Ramos (cell line): ENCODE data around the gene AIFM3.

Experiments
- in situ Hi-C: fragments of 300-500 bp; cut with MboI; formaldehyde crosslinking; loops from one replicate; pipeline ENCODE4 v1.14.3; 2022; ENCODE audit warnings: low sequenced_read_pairs; ENCODE audit not compliant: unreplicated experiment

The AIFM3 gene

GRCh38 chr22:20973634-20974286, 6.7 kb downstream of the AIFM3 start:
- in situ Hi-C loops: no loop called here

GRCh38 chr22:20974336-20974955, 7.4 kb downstream of the AIFM3 start:
- in situ Hi-C loops: no loop called here

DNA sequence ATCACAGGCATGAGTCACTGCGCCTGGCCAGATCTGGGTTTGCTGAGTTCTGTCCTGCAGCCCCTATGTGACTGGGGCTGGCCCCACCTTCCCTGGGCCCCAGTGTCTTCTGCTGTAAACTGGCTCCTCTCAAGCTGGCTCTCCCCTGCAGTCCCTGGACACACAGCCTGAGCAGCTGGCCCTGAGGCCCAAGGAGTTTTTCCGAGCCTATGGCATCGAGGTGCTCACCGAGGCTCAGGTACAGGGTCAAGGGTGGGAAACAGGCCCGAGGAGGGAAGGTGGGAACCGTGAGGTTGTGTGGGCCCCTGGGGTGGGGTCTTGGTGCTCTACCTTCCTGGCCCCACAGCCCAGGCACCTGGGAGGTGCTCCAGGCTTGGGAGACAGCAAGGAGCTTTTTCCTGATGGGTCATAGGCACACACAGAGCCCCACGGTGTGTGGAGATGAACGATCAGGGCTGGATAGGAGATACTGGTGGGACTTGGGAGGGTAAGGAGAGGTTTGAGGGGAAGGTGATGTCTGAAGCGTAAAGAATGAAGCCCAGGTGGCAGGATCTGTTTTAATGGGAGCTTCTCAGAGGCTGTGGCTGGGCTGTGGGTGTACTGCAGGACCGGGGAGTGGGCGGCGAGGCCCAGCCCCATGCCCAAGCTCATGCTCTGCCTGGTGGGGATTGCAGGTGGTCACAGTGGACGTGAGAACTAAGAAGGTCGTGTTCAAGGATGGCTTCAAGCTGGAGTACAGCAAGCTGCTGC, 8.7 kb downstream of the AIFM3 start:
- in situ Hi-C loops: no loop called here

DNA sequence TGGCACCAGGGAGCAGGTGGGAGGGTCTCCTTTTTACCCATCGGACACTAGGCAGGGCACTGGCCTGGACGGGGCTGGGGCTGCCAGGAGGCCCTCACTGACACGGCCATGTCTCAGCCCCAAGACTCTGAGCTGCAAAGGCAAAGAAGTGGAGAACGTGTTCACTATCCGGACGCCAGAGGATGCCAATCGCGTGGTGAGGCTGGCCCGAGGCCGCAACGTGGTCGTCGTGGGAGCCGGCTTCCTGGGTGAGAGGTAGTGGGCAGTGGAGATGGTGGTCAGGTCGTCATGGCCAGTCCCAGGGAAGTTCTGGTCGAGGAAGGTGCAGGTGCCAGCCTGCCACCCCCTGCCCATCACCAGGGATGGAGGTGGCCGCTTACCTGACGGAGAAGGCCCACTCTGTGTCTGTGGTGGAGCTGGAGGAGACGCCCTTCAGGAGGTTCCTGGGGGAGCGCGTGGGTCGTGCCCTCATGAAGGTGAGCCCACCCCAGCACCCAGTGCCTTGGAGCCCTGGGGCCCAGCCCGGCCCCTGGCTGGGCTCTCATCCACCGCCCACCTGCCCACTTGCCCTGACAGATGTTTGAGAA, 9.3 kb downstream of the AIFM3 start:
- in situ Hi-C loops: no loop called here

GRCh38 chr22:20977019-20977418, 10.0 kb downstream of the AIFM3 start:
- in situ Hi-C loops: no loop called here

DNA sequence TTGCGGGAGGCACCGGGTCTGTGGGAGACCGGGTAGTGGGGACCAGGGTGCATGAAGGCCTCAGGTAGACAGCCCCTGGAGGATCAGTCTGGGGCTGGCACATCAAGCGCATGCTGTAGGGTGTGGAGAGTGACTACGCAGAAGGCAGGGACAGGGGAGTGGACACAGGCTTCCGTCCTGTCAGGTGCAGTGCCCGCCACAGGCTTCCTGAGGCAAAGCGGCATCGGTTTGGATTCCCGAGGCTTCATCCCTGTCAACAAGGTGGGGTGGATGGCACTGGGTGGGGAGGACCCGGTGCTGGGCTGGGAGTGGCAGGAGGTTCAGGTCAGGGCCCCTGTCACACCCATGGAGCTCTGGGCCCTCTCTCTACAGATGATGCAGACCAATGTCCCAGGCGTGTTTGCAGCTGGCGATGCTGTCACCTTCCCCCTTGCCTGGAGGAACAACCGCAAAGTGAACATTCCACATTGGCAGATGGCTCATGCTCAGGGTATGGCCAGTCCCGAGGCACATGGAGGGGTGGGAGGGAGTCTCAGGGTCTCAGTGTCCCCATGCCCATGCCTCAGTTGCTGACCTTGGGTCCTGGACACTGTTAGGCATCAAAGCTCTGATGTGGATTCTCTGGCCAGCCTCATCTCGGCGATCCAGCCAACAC, 10.6 kb downstream of the AIFM3 start:
- in situ Hi-C loops: no loop called here

GRCh38 chr22:20978419-20978818, 11.4 kb downstream of the AIFM3 start:
- in situ Hi-C loops: no loop called here

DNA sequence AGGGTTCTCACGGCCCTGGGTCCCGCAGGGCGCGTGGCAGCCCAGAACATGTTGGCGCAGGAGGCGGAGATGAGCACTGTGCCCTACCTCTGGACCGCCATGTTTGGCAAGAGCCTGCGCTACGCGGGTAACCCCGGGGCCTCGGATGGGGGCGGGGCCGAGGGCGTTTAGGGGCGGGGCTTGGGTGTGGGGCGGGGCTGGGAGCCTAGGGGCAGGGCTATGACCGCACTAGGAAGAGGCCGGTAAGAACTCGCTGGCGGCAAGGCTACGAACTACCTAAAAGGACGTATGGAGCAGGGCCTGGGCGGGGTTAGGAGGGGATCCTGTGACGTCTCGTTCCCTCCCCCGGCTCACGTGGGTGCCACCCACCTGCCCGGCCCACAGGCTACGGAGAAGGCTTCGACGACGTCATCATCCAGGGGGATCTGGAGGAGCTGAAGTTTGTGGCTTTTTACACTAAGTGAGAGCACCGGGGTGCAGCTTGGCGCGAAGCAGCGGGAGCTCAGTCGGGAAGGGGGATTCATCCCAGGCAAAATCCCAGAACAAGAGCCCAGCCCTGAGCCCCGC, 12.3 kb downstream of the AIFM3 start:
- in situ Hi-C loops: no loop called here

GRCh38 chr22:20979940-20980453, 12.9 kb downstream of the AIFM3 start:
- in situ Hi-C loops: no loop called here

DNA sequence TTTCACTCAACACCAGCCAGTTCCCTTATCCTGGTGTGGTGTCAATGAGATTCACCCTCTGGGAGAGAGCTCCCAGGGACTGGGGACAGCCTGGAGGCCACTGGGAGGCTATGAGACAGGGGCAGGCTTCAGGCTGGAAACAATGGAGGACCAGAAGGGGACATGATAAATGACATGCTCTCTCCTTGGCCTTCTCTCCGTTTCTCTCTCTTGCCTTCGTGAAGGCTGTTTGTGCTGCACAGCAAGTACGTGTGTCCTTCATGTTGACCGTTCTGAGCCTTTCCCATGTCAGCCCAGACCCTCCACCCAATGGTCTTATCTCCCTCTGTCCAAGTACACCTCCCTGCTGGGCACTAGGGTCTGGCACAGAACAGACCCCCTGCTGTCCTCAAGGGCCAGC, 13.5 kb downstream of the AIFM3 start:
- in situ Hi-C loops: no loop called here

DNA sequence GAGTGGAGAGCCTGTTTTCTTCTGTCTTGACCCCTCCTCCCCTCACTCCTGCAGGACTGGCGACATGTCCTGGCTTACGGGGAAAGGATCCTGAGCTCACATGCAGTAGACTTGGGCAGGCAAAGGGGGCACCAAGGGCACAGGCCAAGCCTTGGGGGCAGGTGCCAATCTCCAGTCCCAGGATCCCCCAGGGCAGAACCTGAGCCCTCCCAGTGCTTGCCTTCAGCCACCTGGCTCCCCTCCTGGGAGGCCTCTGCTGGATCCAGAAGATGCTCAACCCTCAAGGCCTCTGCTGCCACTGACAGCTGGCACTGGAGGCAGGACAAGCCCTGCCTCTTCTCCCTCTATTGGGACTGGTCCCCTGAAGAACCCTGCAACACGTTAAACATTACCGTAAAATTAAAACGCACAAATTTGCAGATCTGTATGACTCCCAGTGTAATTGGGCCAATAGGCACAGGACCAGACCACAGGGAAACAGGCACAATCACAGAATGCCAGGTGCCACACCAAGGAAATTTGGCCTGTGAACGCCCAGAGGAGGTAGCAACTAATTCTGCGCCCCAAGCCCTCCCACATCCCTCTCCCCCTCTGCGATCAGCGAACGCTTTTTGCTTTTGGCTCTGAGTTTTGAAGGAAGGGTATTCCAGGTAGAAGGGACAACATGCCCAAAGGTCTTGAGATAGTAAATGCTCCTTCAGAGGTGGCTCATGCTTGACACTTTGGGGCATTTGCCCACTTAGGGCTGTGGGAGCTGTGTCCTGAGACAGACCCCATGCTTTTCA, 14.1 kb downstream of the AIFM3 start:
- in situ Hi-C loops: no loop called here

DNA sequence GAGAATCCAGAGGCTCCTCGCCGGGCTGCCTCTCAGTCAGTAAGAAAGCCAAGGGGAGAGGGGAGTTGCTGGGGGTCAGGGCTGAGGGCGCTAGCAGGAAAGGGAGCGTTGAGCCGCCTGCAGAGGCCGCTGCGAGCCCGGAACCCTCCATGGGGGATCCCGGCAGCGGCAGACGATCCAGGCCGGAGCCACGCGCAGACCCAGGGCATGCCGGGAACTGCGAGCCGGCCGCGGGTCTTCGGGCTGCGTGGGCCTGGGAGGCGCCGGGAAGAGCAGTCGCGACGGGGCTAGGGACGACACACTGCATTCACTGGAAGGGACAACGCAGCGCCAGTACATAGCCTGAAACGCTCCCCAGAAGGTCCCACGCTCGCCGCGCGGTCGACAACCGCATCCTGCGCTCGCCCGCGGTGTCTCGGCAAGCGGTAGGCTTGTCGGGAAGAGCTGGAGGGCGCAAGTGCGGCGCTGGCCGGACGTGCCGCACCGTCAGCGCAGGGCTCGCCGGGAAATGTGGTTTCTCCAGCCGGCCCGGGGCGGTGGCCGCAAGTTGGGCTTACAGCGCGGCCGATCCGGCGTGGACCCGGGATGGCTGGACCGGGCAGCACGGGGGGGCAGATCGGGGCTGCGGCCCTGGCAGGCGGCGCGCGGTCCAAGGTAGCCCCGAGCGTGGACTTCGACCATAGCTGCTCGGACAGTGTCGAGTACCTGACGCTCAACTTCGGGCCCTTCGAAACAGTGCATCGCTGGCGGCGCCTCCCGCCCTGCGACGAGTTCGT, 14.9 kb downstream of the AIFM3 start, which contains the start of gene LZTR1:
Gene LZTR1, plus strand, starts transcription at position 511 of the 776 bp plus-strand sequence. Its CDS starts 75 bp downstream, at position 586.
- in situ Hi-C loops: no loop called here

GRCh38 chr22:20982563-20982882, 15.5 kb downstream of the AIFM3 start:
- in situ Hi-C loops: no loop called here

GRCh38 chr22:20983081-20983771, 16.2 kb downstream of the AIFM3 start:
- in situ Hi-C loops: no loop called here

DNA sequence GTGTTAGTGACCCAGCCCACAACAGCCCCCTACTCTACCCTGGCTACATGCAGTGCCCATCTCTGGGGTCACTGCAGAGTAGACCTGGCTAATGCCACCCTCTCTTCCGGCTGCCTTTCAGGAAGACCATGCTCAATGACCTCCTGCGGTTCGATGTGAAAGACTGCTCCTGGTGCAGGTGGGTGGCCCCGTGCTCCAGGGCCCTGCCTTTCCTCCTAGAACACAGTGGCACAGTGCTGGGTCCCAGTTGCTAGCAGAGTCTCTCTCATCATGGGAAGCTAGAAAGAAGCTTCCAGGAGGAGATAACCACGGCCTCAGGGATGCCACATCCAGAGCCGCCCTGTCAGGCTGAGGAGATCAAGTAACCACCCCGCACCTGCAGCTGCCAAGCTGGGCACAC, 18.7 kb downstream of the AIFM3 start:
- in situ Hi-C loops: no loop called here

GRCh38 chr22:20986365-20986764, 19.3 kb downstream of the AIFM3 start:
- in situ Hi-C loops: no loop called here

GRCh38 chr22:20987375-20987774, 20.3 kb downstream of the AIFM3 start:
- in situ Hi-C loops: no loop called here
